Loucy (cell line): ENCODE results near the gene AP2B1.

ENCODE experiments used
- EZH2phosphoT487 ChIP-seq: fragments of 200-600 bp; IDR thresholded peaks from 2 replicates; pipeline ENCODE4 v1.6.1; 2018; ENCODE audit warnings: antibody characterized with exemption, mild to moderate bottlenecking, moderate library complexity, borderline replicate concordance
- TF ChIP-seq, protein P1 (sequence below): fragments of 200-600 bp; sonication (generic); conservative IDR thresholded peaks from 2 replicates; pipeline ENCODE4 v1.5.1; 2014; ENCODE audit warnings: mild to moderate bottlenecking, antibody characterized with exemption, low read length

DNA sequence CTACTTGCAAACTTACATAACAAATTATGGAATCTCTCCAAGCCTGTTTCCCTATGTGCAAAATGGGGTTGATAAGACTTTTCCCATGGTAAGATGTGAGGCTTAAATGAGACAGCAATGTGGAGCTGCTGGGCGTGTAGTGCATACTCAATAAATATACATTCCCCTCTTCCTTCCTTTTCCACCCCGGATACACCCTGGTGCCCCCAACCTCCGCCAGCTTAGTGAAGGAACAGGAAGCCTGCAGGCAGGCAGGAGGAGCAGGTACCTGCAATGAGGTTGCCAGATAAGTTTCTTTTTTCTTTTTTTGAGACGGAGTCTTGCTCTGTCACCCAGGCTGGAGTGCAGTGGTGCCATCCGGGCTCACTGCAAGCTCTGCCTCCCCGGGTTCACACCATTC, 188.5 kb downstream of the AP2B1 start:
- TF ChIP-seq, protein P1, sequence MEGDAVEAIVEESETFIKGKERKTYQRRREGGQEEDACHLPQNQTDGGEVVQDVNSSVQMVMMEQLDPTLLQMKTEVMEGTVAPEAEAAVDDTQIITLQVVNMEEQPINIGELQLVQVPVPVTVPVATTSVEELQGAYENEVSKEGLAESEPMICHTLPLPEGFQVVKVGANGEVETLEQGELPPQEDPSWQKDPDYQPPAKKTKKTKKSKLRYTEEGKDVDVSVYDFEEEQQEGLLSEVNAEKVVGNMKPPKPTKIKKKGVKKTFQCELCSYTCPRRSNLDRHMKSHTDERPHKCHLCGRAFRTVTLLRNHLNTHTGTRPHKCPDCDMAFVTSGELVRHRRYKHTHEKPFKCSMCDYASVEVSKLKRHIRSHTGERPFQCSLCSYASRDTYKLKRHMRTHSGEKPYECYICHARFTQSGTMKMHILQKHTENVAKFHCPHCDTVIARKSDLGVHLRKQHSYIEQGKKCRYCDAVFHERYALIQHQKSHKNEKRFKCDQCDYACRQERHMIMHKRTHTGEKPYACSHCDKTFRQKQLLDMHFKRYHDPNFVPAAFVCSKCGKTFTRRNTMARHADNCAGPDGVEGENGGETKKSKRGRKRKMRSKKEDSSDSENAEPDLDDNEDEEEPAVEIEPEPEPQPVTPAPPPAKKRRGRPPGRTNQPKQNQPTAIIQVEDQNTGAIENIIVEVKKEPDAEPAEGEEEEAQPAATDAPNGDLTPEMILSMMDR: no peak
- TF ChIP-seq EZH2phosphoT487: no peak
